Neural cell (in vitro differentiated cells): ENCODE data around the gene NFAT5. TPM values are rescaled to one million over a fixed set of nuclear protein-coding genes. Genes with fewer than 3 reads are reported as not detected.

ENCODE experiments used
- H2AFZ ChIP-seq: fragments of 200-600, 300-800 bp; sonication (generic), shearing (Covaris generic); 2 replicates; pipeline ENCODE4 v1.6.0; 2014; ENCODE audit warnings: low read depth, mild to moderate bottlenecking, antibody characterized with exemption, low read length, moderate library complexity
- H3F3A ChIP-seq: fragments of 200-600 bp; shearing (Covaris generic); 2 replicates; pipeline ENCODE4 v1.6.1; 2016; ENCODE audit warnings: mild to moderate bottlenecking, moderate library complexity, mixed read lengths, antibody characterized with exemption, low read length; ENCODE audit not compliant: insufficient read depth, poor library complexity, severe bottlenecking
- H3K27ac ChIP-seq: fragments of 200-600, 300-800 bp; sonication (generic), shearing (Covaris generic); 2 replicates; pipeline ENCODE4 v1.5.1; 2014; ENCODE audit warnings: mild to moderate bottlenecking, low read length, moderate library complexity
- H3K27me3 ChIP-seq: fragments of 300-800, 200-600 bp; sonication (generic), shearing (Covaris generic); 2 replicates; pipeline ENCODE4 v1.6.0; 2014; ENCODE audit warnings: mild to moderate bottlenecking, low read depth, low read length, moderate library complexity; ENCODE audit not compliant: insufficient read depth
- H3K36me3 ChIP-seq: fragments of 300-800, 200-600 bp; sonication (generic), shearing (Covaris generic); 2 replicates; pipeline ENCODE4 v1.5.1; 2014; ENCODE audit warnings: mild to moderate bottlenecking, antibody characterized with exemption, low read length, moderate library complexity; ENCODE audit not compliant: insufficient read depth
- H3K4me2 ChIP-seq: fragments of 300-800, 200-600 bp; sonication (generic), shearing (Covaris generic); 2 replicates; pipeline ENCODE4 v1.6.0; 2014; ENCODE audit warnings: mild to moderate bottlenecking, low read length
- H3K4me3 ChIP-seq: fragments of 300-800, 200-600 bp; sonication (generic), shearing (Covaris generic); 2 replicates; pipeline ENCODE4 v1.5.1; 2014; ENCODE audit warnings: mild to moderate bottlenecking, low read length, moderate library complexity
- H3K79me2 ChIP-seq: fragments of 200-600 bp; shearing (Covaris generic); replicated peaks from 2 replicates; pipeline ENCODE4 v1.6.0; 2014; ENCODE audit warnings: mild to moderate bottlenecking, low read length, moderate library complexity; ENCODE audit not compliant: insufficient read depth
- H3K9ac ChIP-seq: fragments of 300-800, 200-600 bp; sonication (generic), shearing (Covaris generic); 2 replicates; pipeline ENCODE4 v1.6.1; 2016; ENCODE audit warnings: mild to moderate bottlenecking, low read length, mixed read lengths
- H3K9me2 ChIP-seq: fragments of 200-600 bp; shearing (Covaris generic); 2 replicates; pipeline ENCODE4 v1.6.1; 2016; ENCODE audit warnings: mild to moderate bottlenecking, low read length, mixed read lengths; ENCODE audit not compliant: insufficient read depth
- H3K9me3 ChIP-seq: fragments of 200-600, 300-800 bp; sonication (generic), shearing (Covaris generic); 2 replicates; pipeline ENCODE4 v1.6.1; 2016; ENCODE audit warnings: mild to moderate bottlenecking, mixed run types, low read length, moderate library complexity, mixed read lengths
- H4K20me1 ChIP-seq: fragments of 200-600 bp; shearing (Covaris generic); 2 replicates; pipeline ENCODE4 v1.6.1; 2016; ENCODE audit warnings: mild to moderate bottlenecking, mixed run types; ENCODE audit not compliant: insufficient read depth
- CTCF ChIP-seq: fragments of 450-650 bp; IDR thresholded peaks from 2 replicates; pipeline ENCODE4 v1.5.1; 2014; ENCODE audit warnings: antibody characterized with exemption, mild to moderate bottlenecking, moderate library complexity; ENCODE audit not compliant: poor library complexity, severe bottlenecking
- EP300 ChIP-seq: fragments of 450-650 bp; conservative IDR thresholded peaks from 2 replicates; pipeline ENCODE4 v1.6.1; 2014; ENCODE audit warnings: antibody characterized with exemption, mild to moderate bottlenecking, moderate library complexity; ENCODE audit not compliant: poor library complexity, severe bottlenecking
- MXI1 ChIP-seq: fragments of 450-650 bp; conservative IDR thresholded peaks from 2 replicates; pipeline ENCODE4 v1.6.1; 2014; ENCODE audit warnings: antibody characterized with exemption, mild to moderate bottlenecking; ENCODE audit not compliant: poor library complexity, severe bottlenecking
- POLR2AphosphoS5 ChIP-seq: IDR thresholded peaks from 2 replicates; pipeline ENCODE4 v1.6.1; 2012
- RAD21 ChIP-seq: fragments of 450-650 bp; conservative IDR thresholded peaks from 2 replicates; pipeline ENCODE4 v1.6.1; 2014; ENCODE audit warnings: antibody characterized with exemption, mild to moderate bottlenecking, moderate library complexity
- TAF1 ChIP-seq: IDR thresholded peaks from 2 replicates; pipeline ENCODE4 v1.6.1; 2012; ENCODE audit warnings: low read depth
- polyA plus RNA-seq: library from polyadenylated mRNA; depleted of rRNA; stranded (reverse); fragments of >200 nt; gene quantifications from 2 replicates; pipeline ENCODE4 v1.2.3, GENCODE V29; 2014

The NFAT5 gene
- polyA plus RNA-seq, 1 donor from 2014 or later: 9.2 TPM

- no peaks in the 10 kb centered on the region for H3K36me3 ChIP-seq
- H3K9me2 ChIP-seq: no peaks in the 10 kb centered on the region
- peaks cover 3% of the 10 kb centered on the region for H3F3A ChIP-seq
- H4K20me1 ChIP-seq: peaks cover 1% of the 10 kb centered on the region
- H3K4me2 ChIP-seq: peak overlapping the region; percentile 14
- no peak overlapping the region for H3K9ac ChIP-seq
- H3K79me2 ChIP-seq: peaks cover 23% of the 10 kb centered on the region
- H2AFZ ChIP-seq: no peak overlapping the region
- H3K9me3 ChIP-seq: no peaks in the 10 kb centered on the region
- H3K4me3 ChIP-seq: no peak overlapping the region
- no peaks in the 10 kb centered on the region for H3K27me3 ChIP-seq
- TF ChIP-seq POLR2AphosphoS5 (no peak), EP300 (no peak), RAD21 (no peak)
- no peak overlapping the region for H3K27ac ChIP-seq
Observed at GRCh38 chr16:69563605-69564580, 1.9 kb upstream of the NFAT5 start.

GRCh38 chr16:69564845-69565670 lies 708 bp upstream of the NFAT5 start:
- no peaks in the 10 kb centered on the region for H3K9me2 ChIP-seq
- H3F3A ChIP-seq: peaks cover 3% of the 10 kb centered on the region
- peak overlapping the region; percentile 72 for H3K4me3 ChIP-seq
- TF ChIP-seq TAF1 (no peak), CTCF (peak; percentile 38)
- peak overlapping the region; percentile 66 for H2AFZ ChIP-seq
- no peaks in the 10 kb centered on the region for H3K36me3 ChIP-seq
- peaks cover 3% of the 10 kb centered on the region for H4K20me1 ChIP-seq
- no peaks in the 10 kb centered on the region for H3K9me3 ChIP-seq
- H3K79me2 ChIP-seq: peaks cover 35% of the 10 kb centered on the region
- H3K9ac ChIP-seq: peak overlapping the region; percentile 91
- H3K27ac ChIP-seq: peak overlapping the region; percentile 83
- H3K27me3 ChIP-seq: no peaks in the 10 kb centered on the region
- H3K4me2 ChIP-seq: peak overlapping the region; percentile 74

- H3K9ac ChIP-seq: peak overlapping the region; percentile 91
- no peaks in the 10 kb centered on the region for H3K9me3 ChIP-seq
- H3F3A ChIP-seq: peaks cover 3% of the 10 kb centered on the region
- H4K20me1 ChIP-seq: peaks cover 3% of the 10 kb centered on the region
- peak overlapping the region; percentile 72 for H3K4me3 ChIP-seq
- no peaks in the 10 kb centered on the region for H3K9me2 ChIP-seq
- no peaks in the 10 kb centered on the region for H3K27me3 ChIP-seq
- peak overlapping the region; percentile 74 for H3K4me2 ChIP-seq
- TF ChIP-seq POLR2AphosphoS5: no peak
- no peak for TF ChIP-seq CTCF
- TF ChIP-seq MXI1: peak; percentile 6
- H2AFZ ChIP-seq: peak overlapping the region; percentile 53
- H3K36me3 ChIP-seq: no peaks in the 10 kb centered on the region
- peak overlapping the region; percentile 90 for H3K27ac ChIP-seq
- H3K79me2 ChIP-seq: peaks cover 48% of the 10 kb centered on the region
Observed at GRCh38 chr16:69566240-69566980, 644 bp downstream of the NFAT5 start.
